Stimulated activated CD8-positive, alpha-beta memory T cell treated with anti-CD3 and anti-CD28 coated beads, Interleukin-7, amount 100 ng/mL, for 4 hours (primary cell): ENCODE results near the gene DRD2.

Source experiments
- DNase-seq, 2 donors: peaks; one replicate each; pipeline ENCODE4 v3.0.0-alpha.2; 2020; ENCODE audit warnings: low read depth in 2 of 2

DRD2 gene

GRCh38 chr11:113372309-113372708 lies 102.9 kb downstream of the DRD2 start:
- DNase-seq, result no peak

DNA sequence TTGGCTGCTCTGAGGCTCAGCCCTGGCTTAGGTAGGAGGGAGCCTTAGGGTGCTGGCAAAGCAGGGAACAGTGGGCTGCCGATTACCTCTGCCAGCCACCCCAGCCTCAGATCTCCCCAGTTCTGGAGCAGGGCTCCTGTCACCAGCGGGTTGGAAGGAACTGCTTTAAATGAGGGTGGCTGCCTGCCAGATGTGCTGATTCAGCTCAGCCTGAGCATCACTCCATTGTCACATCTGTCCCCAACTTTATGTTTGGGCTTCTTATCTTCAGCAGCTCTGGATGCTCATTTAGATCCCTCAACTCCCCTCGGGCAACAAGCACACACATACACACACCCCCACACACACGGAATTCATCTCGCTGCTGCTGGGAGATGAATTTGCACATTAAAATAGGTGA lies 104.6 kb downstream of the DRD2 start:
- no peak for DNase-seq

DNA sequence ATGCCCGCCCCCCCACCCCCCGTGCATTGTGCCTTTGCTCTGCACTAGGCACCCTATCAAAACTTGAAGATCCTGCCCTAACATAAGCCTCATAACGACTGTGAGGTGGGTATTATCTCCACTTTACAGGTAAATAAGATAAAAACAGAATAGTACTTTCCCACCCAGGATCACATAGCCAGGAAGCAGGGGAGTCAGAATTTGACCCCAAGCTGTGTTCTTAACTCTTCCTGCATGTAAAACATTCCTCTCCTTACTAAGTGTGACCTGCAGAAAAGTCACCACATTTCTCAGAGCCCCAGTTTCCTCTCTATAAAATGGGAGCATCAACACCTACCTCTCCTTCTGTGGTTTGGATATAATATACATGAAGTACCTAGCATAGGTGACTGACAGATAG lies 105.8 kb downstream of the DRD2 start:
- no peak for DNase-seq

GRCh38 chr11:113365895-113366294 lies 109.3 kb downstream of the DRD2 start:
- DNase-seq, result no peak

DNA sequence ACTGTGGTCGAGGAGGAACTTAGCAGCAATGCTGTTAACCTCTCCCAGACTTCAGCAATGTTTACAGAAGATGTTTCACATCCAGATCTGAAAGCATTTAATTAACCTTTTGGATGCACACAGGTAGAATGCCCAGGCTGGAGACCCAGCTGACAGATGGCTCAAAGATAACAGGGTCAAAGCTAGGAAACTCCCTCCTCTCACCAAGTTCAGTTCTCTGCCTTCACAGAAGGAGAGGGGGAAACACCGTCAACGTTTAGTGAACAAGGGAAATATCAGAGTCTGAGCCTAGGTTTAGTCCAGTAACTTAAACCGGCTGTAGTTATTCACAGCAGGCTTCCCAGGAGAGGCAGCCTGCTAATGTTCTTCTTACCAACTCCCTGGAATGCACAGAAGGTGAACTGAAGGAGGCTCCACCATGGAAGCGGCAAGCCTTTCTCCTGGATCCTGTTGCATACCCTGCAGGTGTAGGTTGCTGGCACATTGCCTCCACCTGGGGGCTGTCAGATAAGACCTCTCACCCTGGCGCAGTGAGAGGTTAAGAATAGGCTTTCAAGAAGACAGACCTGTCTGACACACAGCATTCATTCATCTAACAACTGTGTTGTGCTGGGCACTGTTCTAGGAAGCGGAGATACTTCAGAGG lies 111.1 kb downstream of the DRD2 start:
- no peak for DNase-seq

DNA sequence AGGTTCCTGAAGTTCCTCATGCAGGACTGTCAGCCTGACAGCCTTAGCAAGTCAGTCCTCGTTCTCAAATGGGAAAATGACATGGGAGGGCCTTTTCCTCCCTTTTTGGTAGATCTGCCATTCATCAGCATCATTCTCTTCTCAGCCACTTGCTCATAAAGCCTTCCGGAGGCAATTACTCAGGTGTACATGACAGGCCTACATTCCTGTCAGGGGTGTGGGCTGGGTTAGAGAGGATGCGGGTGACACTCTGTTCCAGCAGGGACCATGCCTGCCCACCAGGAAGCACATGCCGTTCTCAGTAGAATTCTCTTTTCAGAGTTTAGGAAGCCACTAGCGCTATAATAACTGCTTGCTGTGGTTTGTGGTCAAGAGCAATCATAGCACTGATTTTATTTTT lies 111.8 kb downstream of the DRD2 start:
- DNase-seq, result no peak
